Nephron (organoid): ENCODE data around the gene ABHD17A.

Experiments used
- H3K27ac Mint-ChIP-seq, 3 experiments: 2 replicates each; pipeline ENCODE4 v1.8.0; 2020; ENCODE audit warnings: mixed read lengths in 3 of 3, mild to moderate bottlenecking in 2 of 3, moderate library complexity in 1 of 3
- H3K27me3 Mint-ChIP-seq: 2 replicates; pipeline ENCODE4 v1.8.0; 2021; ENCODE audit warnings: low read depth, mild to moderate bottlenecking, moderate library complexity, mixed read lengths
- H3K36me3 Mint-ChIP-seq: 2 replicates; pipeline ENCODE4 v1.8.0; 2020; ENCODE audit warnings: low read depth, mixed read lengths
- H3K4me1 Mint-ChIP-seq: 2 replicates; pipeline ENCODE4 v1.8.0; 2020; ENCODE audit warnings: mixed read lengths
- H3K4me3 Mint-ChIP-seq, 3 experiments: 2 replicates each; pipeline ENCODE4 v1.8.0; 2020; ENCODE audit warnings: mild to moderate bottlenecking in 3 of 3, mixed read lengths in 3 of 3, moderate library complexity in 2 of 3
- H3K9me3 Mint-ChIP-seq: 2 replicates; pipeline ENCODE4 v1.8.0; 2020; ENCODE audit warnings: mixed read lengths
- CTCF ChIP-seq, 3 experiments: fragments of 200-600 bp; sonication (generic); IDR thresholded peaks; one replicate each; pipeline ENCODE4 v1.5.0; 2021; ENCODE audit warnings: antibody characterized with exemption in 3 of 3; ENCODE audit not compliant: unreplicated experiment in 3 of 3

The ABHD17A gene

GRCh38 chr19:1925544-1925943 lies 40.2 kb upstream of the ABHD17A start:
- no peak for TF ChIP-seq CTCF (IDR thresholded peaks at IDR 0.05; ENCODE audit: unreplicated experiment in 3 of 3)

GRCh38 chr19:1924320-1924961 lies 39.1 kb upstream of the ABHD17A start:
- TF ChIP-seq CTCF (IDR thresholded peaks at IDR 0.05; ENCODE audit: unreplicated experiment in 3 of 3) = no peak
- Mint-ChIP-seq H3K27ac (no peak overlapping the region), H3K9me3 (no peaks in the 10 kb centered on the region)

More at GRCh38 chr19:1925544-1925943, 40.2 kb upstream of the ABHD17A start:
- Mint-ChIP-seq H3K4me3 (no peak overlapping the region), H3K27ac (no peak overlapping the region), H3K4me1 (peaks cover 10% of the 10 kb centered on the region), H3K36me3 (peaks cover 22% of the 10 kb centered on the region), H3K9me3 (no peaks in the 10 kb centered on the region), H3K27me3 (peaks cover 11% of the 10 kb centered on the region)

GRCh38 chr19:1923319-1923718 lies 38.0 kb upstream of the ABHD17A start:
- Mint-ChIP-seq H3K4me3 (no peak overlapping the region), H3K9me3 (no peaks in the 10 kb centered on the region), H3K27me3 (peaks cover 7% of the 10 kb centered on the region), H3K4me1 (peaks cover 5% of the 10 kb centered on the region), H3K27ac (no peak overlapping the region), H3K36me3 (peaks cover 25% of the 10 kb centered on the region)
- no peak for TF ChIP-seq CTCF (IDR thresholded peaks at IDR 0.05; ENCODE audit: unreplicated experiment in 3 of 3)

More at GRCh38 chr19:1924320-1924961, 39.1 kb upstream of the ABHD17A start:
- H3K4me1 Mint-ChIP-seq = peaks cover 5% of the 10 kb centered on the region
- peaks cover 7% of the 10 kb centered on the region for H3K27me3 Mint-ChIP-seq
- H3K4me3 Mint-ChIP-seq = no peak overlapping the region
- H3K36me3 Mint-ChIP-seq = peaks cover 22% of the 10 kb centered on the region

GRCh38 chr19:1922803-1923202 lies 37.5 kb upstream of the ABHD17A start:
- H3K9me3 Mint-ChIP-seq = no peaks in the 10 kb centered on the region
- TF ChIP-seq CTCF (IDR thresholded peaks at IDR 0.05; ENCODE audit: unreplicated experiment in 3 of 3) = no peak
- no peak overlapping the region for H3K27ac Mint-ChIP-seq
- H3K36me3 Mint-ChIP-seq = peaks cover 27% of the 10 kb centered on the region
- H3K4me3 Mint-ChIP-seq = no peak overlapping the region
- H3K27me3 Mint-ChIP-seq = peaks cover 2% of the 10 kb centered on the region
- H3K4me1 Mint-ChIP-seq = peaks cover 3% of the 10 kb centered on the region

- no peaks in the 10 kb centered on the region for H3K9me3 Mint-ChIP-seq
- H3K36me3 Mint-ChIP-seq = peaks cover 28% of the 10 kb centered on the region
- no peak overlapping the region for H3K4me3 Mint-ChIP-seq
- TF ChIP-seq CTCF (IDR thresholded peaks at IDR 0.05; ENCODE audit: unreplicated experiment in 3 of 3) = no peak
- no peaks in the 10 kb centered on the region for H3K4me1 Mint-ChIP-seq
- H3K27me3 Mint-ChIP-seq = no peaks in the 10 kb centered on the region
- no peak overlapping the region for H3K27ac Mint-ChIP-seq
Observed at GRCh38 chr19:1921825-1922224, 36.5 kb upstream of the ABHD17A start.

- Mint-ChIP-seq H3K4me1 (no peaks in the 10 kb centered on the region), H3K9me3 (no peaks in the 10 kb centered on the region), H3K36me3 (peaks cover 28% of the 10 kb centered on the region), H3K27ac (no peak overlapping the region), H3K27me3 (no peaks in the 10 kb centered on the region), H3K4me3 (no peak overlapping the region)
- no peak for TF ChIP-seq CTCF (IDR thresholded peaks at IDR 0.05; ENCODE audit: unreplicated experiment in 3 of 3)
Observed at GRCh38 chr19:1921326-1921725, 36.0 kb upstream of the ABHD17A start.
